LNCaP clone FGC (cell line): ENCODE data around the gene DMPK.

Source experiments
- DNase-seq: peaks from one replicate; pipeline ENCODE4 v3.0.0-alpha.2; 2011; ENCODE audit warnings: low read depth
- H3K4me3 ChIP-seq: 2 replicates; pipeline ENCODE4 v1.5.1; 2011; ENCODE audit warnings: mild to moderate bottlenecking, low read depth, low read length, control low read depth
- TF ChIP-seq, protein P1 (sequence below): IDR thresholded peaks from 2 replicates; pipeline ENCODE4 v1.5.1; 2012; ENCODE audit warnings: mild to moderate bottlenecking; ENCODE audit not compliant: control insufficient read depth, insufficient read depth; ENCODE audit errors: extremely low read depth

DMPK gene

DNA sequence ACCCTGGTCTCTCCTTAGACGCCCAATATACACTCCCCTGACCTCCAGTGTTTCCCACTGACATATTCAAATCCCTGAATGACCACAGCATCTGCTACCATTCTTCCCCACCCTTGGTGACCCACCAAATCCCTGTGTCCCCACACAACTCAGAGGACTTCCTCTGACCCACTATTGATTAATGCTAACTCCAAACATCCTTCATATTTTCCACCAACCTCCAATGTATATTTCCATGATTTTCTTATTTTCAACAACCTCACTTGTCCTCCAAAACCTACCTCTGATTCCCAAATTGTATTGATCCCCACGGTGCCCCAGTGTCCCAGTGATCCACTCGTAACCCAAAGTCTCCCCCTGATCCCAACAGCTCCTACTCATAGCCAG is 10.9 kb upstream of the DMPK start:
- peak overlapping the region; percentile 18; the same call in 1 of the 2 replicates for H3K4me3 ChIP-seq
- TF ChIP-seq, protein P1, sequence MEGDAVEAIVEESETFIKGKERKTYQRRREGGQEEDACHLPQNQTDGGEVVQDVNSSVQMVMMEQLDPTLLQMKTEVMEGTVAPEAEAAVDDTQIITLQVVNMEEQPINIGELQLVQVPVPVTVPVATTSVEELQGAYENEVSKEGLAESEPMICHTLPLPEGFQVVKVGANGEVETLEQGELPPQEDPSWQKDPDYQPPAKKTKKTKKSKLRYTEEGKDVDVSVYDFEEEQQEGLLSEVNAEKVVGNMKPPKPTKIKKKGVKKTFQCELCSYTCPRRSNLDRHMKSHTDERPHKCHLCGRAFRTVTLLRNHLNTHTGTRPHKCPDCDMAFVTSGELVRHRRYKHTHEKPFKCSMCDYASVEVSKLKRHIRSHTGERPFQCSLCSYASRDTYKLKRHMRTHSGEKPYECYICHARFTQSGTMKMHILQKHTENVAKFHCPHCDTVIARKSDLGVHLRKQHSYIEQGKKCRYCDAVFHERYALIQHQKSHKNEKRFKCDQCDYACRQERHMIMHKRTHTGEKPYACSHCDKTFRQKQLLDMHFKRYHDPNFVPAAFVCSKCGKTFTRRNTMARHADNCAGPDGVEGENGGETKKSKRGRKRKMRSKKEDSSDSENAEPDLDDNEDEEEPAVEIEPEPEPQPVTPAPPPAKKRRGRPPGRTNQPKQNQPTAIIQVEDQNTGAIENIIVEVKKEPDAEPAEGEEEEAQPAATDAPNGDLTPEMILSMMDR, result no peak
- no peak for DNase-seq

DNA sequence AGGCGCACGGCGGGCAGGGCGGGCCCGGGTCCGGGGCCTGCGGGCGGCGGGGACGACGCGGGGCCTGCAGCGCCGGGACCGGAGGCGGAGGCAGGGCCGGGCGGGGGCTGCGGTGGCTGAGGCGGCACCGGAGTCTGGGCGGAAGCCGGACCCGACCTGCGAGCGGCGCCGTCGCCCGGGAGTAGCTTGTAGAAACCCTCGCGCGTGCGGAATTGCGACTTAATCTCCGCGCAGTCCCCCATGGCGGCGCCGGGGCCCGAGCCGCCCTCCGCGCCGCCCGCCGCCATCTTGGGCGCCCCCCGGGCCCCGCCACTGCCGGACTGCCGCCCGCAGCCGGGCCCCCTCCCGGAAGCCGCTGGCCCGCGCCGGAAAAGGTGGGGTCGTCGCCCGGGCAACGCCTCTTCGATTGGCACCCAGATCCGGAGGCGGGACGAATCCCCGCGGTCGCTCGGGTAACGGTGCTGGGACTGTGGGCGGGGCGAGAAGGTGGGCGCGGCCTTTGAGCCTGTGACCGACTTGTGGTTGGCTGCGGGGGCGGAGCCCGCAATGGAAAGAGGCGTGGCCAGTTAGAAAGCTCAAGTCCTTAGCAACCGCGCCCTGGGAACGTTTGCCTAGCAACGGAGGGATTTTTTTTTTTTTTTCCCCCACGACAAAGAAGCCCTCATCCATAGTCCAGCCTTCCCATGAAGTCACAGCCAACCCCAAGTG is 10.3 kb upstream of the DMPK start, which contains the start of gene DMWD:
TSS of gene DMWD (minus strand) at position 376 of the 708 bp plus-strand sequence. CDS start at position 287, 89 bp downstream.
- H3K4me3 ChIP-seq, result peak within 1 kb of the TSS; percentile 72
- TF ChIP-seq, protein P1, result no peak
- peak; percentile 69 for DNase-seq

DNA sequence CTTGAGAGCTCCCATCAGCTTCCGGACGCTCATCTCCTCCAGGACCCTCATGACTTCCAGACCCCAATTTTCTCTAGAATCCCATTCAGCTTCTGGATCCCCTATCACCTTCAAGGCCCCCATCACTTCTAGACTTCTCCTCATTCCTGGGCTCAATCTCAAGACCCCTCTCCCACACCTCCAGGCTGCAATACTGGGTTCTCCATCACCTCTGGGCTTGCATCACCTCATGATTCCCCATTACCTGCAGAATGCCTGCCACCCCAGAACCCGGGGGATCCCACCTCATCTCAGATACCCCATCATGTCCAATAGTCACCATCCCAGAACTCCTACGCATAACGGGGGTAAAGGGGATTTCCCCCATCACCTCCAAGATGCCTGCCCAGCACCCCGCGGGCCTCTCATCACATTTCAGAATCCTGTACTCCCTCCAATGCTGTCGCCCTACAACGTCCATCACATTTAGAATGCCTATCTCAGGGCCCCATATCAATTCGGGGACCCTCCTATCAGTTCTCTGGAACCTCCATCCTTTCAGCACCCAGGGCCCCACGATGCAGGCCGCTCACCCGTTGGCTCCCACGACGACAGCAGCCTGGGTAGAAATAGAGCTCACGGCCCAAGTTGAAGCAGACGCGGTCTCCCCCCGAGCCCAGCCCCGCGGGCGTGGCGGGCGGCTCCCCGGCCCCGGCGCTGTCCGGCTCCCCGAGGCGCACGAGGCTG is 9.6 kb upstream of the DMPK start:
- H3K4me3 ChIP-seq, result peak overlapping the region; percentile 72
- TF ChIP-seq, protein P1, result no peak
- DNase-seq, result no peak

DNA sequence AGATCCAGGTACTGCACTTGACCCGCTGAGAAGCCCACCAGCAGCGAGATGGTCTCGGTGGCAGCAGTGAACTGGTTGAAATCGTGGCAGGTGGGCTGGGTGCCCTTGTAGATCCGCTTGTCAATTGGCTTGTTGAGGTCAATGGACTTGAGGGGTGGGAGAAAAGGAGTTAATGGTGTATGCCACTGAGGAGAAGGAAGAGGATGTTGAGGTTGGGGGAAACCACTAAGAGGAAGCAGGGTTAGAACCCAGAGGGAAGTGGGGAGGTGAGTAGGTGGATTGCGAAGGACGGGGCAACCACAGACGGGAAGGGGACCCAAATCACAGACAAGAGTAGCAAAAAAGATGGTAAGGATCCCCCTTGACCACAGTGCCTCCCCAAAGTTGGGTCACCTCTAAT is 8.7 kb upstream of the DMPK start:
- no peak overlapping the region for H3K4me3 ChIP-seq
- no peak for DNase-seq
- TF ChIP-seq, protein P1, result no peak

DNA sequence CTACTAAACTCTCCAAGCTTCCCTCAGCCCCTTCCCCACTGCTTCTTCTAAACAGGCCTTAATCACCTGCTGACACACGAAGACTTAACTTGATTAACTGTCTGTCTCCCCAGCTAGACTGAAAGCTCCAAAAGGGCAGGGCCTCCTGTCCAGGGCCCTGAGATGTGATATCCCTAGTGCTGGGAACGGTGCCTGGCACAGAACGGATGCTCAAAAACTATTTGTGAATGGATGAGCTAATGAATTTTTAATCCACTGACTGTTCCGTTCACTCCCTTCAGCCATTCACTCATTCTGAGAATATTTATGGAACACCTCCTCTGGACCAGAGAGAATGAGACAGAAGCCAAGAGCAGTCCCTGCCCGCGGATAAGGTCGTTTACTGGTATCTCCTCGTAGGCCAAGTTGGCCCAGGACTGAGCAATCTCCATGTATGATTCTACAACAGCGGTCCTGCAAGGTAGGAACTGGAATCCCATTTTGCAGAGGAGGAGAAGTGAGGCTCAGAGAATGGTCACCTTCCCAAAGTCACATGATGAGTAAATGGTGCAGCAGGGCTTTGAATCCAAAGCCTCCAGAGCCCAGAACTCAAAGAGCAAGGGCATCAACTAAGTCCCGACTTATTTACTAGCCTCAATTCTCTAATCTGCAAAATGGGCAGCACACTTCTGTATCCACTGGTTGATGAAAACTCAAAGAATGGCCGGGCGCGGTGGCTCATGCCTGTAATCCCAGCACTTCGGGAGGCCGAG is 6.9 kb upstream of the DMPK start:
- no peak overlapping the region for H3K4me3 ChIP-seq
- TF ChIP-seq, protein P1, result no peak
- no peak for DNase-seq

DNA sequence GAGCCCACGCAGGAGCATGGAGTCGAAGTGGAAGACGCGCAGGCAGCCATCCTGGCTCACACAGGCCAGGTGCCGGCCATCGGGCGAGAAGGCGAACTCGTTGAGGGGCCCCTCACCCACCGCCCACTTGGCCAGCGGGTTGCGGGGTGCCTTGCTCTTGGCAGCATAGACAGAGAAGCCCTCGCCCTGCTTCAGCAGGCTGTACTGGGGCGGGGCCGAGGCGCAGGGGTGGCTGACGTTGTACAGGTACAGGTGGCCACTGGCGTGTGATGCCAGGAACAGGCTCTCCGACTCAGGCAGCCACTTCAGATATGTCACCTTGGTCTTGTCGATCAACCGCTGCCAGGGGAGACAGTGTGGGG is 4.2 kb upstream of the DMPK start:
- DNase-seq, result no peak
- TF ChIP-seq, protein P1, result no peak
- H3K4me3 ChIP-seq, result no peak overlapping the region
